NCI-H2029 (cell line): Measurements from ENCODE around the gene SLC16A11.

ENCODE experiments used
- DNase-seq: peaks from one replicate; lab custom pipeline; 2025; lab: John Stamatoyannopoulos, UW

SLC16A11 gene

DNA sequence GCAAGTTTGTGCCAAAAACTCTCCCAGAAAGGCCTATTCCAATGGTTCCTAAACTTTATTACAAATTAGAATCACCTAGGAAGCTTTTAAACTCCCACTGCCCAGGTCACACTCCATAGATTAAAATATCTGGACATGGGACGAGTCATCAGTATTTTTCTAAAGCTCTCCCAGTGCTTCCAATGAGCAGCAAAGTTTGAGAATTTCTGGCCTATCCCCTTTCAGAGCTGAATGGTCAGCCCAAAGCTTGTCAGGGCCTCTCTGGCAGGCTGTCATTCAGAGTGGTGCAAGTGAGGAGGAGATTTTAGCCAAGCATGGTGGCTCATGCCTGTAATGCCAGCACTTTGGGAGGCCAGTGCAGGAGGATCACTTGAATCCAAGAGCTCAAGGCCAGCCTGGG lies 18.6 kb downstream of the SLC16A11 start:
- no peak for DNase-seq

DNA sequence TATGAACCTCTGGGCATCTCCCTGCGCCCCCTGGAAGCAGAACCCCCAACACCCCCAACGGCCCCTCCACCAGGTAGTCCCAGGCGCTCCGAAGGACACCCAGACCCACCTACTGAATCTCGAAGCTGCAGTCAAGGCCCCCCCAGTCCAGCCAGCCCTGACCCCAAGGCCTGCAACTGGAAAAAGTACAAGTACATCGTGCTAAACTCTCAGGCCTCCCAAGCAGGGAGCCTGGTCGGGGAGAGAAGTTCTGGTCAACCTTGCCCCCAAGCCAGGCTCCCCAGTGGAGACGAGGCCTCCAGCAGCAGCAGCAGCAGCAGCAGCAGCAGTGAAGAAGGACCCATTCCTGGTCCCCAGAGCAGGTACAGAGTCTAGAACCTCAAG lies 19.5 kb downstream of the SLC16A11 start:
- no peak for DNase-seq

DNA sequence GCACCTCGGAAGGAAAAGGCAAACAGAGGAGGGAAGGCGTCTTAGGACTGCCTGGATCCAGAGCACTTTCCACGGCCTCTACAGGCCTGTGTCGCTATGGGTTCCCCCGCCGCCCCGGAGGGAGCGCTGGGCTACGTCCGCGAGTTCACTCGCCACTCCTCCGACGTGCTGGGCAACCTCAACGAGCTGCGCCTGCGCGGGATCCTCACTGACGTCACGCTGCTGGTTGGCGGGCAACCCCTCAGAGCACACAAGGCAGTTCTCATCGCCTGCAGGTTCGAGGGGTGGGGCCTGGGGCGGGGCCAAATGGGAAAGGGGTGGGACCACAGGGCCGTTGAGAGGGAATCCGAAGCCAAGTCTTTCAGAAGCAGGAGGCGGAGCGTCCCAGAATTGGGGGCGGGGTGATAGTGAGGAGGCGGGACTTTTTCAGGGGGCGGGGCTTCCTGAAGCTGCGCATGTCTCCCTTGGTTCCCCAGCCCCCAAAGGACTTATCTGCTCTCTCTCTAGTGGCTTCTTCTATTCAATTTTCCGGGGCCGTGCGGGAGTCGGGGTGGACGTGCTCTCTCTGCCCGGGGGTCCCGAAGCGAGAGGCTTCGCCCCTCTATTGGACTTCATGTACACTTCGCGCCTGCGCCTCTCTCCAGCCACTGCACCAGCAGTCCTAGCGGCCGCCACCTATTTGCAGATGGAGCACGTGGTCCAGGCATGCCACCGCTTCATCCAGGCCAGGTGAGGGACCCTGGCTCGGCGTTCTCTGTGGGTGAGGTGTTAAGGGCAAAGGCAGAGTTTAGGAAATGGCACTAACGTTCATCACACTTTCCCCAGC lies 20.1 kb downstream of the SLC16A11 start:
- peak; percentile 60 for DNase-seq

DNA sequence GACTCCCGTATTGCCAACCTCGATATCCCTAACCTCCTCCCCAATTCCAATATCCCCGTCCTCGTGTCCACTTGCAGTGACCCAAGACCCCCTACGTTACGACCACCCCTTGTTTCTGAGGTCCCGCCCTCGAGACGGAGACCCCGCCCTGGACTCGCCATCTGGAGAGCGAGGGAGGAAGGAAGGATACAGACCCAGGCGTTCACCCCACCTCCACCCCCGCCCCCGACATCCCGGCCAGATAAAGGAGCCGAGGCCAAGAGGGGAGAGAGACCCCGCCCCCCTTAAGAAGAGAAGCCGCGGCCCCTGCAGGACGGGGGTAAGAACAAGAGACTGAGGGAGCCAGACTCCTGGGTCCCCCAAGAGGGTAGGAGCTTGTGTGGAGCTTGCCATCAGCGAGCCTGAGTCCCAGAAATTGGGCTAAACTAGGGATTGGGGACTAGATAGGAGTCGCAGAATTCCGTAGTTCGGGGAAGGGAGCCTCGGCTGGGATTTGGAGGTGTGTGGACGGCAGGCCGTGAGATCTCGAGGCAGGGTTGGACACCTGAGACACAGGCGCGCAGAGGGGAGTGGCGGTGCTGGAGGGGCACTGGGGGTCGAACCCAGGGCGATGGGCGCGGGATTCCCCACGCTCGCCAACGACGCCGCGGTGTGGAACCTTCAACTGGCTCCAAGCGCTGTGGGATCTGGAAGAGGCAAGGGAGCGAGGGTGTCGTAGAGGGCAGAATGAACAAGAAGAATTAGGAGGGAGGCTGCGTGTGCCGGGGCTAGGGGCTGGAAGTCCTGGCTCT lies 20.9 kb downstream of the SLC16A11 start, which contains the start of gene BCL6B:
TSS of gene BCL6B (plus strand) at position 270 of the 791 bp plus-strand sequence. CDS start 622 bp downstream, outside the sequence.
- DNase-seq: no peak

DNA sequence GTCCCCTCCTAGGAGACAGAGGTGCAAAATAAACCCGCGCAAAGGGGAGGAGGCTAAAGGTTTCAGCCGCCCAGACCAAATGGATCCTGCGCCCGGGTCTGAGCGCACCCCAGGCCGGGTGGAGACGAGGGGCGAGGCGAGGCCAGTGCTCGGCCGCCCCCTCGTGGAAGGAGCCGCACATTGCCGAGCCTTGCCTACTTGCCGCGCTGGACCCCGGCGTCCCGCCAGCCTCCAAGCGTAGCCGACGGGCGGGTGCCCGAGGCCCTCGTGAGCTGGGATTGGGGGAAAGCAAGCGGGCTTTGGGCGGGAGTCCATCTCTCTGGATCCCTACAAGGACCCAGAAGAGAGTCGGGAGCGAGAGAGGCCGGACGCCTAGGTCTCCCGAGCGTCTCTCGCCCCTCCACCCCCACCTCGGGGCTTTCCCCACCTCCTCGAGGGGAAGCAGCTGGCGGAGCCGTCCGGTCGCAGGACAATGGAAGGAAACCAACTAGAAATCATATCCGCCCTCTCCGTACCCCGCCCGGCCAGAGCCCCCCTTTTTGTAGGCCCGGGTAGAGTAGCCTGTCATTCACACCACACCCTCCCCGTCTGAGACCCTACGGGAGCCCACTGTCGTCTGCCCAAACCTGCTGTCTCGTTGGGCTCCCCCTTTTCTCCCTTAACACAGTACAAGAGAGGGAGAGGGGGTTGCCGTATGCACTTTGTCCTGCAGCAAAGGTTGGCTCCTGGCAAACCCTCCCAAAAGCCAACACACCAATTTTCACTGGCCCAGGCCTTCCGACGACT lies 21.7 kb downstream of the SLC16A11 start:
- no peak for DNase-seq

DNA sequence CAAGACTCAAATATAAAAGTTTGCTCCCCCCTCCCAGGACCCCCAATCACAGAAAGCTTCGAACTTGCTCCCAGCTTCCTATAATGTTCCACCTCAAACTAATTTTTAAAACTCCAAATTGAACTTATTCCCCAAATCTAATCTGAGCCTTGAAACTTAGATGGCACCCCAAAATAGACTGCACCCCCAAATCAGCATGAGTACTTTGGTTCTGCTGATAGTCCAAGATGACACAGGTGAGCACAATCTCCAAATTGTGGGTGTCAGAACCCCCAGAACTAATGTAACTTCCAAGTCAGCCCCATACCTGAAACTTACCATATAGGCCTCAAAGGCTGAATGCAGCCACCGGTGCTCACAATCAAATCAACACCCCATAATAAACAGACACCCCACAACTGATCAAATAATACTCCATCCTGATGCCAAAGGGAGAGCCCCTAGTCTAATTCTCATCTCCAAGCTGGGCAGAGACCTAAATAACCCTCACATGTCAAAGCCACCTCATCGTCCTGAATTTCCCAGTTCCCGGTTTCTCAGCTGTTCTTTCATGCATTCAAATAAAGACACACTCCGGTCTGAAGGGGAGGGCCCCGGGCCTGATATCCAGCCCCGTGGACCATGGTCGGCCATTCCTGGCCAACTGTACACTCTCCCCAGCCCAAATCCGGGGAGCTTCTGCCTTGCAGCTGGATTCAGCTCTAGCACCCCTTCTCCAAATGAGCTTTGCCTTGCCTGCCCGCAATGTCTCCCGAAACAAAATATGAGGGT lies 22.8 kb downstream of the SLC16A11 start:
- no peak for DNase-seq

DNA sequence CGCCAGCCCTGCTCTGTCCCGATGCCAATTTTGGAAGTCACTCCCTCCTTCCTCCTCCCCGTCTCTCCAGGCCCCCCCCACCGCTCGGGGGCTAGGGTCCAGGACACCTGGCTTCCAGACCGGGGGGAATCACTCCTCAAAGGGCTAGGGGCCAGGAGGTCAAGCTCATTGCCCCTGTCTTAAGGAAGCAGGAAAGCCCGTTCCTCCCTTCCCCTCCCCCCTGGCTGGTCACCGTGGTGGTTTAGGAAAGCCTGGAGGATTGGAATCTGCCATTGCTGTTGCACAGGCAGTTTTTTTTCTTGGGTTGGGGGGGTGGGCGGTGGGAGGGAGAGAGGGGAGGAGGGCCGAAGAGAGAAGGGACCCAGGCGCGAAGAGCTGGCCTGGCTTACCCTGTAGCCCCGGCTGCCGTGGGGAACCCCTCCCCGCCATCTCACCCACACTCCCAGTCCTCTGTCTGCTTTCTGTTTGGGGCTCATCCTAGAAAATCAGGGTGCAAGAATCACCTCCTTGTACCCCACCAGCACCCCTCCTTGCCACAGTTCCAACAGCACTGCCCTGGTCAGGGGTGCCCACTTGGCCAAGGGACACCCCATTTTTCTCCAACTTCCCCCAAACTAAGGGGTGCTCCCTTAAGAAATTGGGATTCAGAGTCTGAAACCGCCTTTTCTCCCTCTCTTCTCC lies 23.9 kb downstream of the SLC16A11 start:
- DNase-seq: peak; percentile 40

DNA sequence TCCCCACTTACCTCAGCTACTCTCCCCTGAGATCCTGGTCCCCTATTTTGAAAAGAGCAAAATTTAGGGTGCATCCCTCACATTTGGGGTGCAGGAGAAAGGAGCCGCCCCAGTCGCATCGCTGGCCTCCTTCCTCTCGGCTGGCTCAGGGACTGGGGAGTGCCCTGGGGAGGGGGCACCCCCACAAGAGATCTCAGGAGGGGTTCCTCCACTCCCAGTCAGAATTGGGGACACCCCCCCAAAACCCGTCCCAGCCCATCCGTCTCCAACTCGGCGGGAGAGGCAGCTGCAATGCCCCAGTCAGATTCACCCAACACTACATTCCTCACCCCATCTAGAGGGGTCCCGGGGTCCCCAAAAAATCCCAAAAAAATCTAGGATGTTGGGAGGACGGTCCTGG lies 24.5 kb downstream of the SLC16A11 start:
- no peak for DNase-seq

DNA sequence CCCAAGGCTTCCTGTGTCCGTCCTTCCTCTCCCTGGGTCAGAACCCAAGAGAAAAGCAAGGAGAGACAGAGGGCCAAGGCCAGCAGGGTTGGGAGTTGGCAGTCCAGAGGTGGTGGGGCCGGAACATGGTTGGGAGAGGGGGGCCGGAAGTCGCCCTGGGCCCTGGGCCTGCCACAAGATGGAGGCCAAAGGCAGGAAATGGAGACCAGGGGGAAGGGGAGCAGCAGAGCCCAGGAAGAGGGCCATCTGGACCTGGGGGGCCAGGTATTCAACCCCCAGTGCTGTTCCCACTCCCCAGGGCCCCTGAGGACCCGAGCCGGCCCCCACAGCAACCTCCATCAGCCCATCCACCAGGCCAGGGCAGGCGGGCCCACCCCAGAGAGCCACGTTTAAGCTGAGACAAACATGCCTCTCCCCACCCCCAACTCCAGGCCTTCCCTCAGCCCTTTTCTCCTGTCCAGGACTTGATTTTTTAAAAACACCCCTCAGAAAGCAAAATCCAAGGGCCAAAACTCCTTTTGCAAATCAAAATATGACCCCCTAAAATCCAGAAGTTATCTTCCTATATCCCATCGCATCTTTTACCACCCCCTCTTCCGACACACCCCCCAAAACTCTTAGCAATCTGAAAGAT lies 25.4 kb downstream of the SLC16A11 start:
- DNase-seq: no peak

DNA sequence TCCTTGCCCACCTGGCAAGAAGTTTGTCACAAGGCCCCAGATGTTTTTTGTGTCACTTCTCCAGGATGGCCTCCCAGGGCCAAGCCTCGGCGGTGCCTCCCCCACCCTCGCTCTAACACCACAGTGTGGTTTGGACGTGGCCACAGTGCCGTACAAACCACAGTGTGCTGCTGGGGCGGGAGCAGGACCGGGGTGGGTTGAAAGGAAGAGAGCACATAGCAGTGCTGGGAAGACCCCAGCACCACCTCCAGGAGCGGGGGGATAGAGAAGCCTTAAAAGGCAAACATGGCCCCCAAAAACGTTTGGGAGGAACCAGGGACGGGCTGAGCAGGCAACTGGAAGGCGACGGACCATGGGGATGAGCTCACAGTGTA lies 26.1 kb downstream of the SLC16A11 start:
- no peak for DNase-seq

DNA sequence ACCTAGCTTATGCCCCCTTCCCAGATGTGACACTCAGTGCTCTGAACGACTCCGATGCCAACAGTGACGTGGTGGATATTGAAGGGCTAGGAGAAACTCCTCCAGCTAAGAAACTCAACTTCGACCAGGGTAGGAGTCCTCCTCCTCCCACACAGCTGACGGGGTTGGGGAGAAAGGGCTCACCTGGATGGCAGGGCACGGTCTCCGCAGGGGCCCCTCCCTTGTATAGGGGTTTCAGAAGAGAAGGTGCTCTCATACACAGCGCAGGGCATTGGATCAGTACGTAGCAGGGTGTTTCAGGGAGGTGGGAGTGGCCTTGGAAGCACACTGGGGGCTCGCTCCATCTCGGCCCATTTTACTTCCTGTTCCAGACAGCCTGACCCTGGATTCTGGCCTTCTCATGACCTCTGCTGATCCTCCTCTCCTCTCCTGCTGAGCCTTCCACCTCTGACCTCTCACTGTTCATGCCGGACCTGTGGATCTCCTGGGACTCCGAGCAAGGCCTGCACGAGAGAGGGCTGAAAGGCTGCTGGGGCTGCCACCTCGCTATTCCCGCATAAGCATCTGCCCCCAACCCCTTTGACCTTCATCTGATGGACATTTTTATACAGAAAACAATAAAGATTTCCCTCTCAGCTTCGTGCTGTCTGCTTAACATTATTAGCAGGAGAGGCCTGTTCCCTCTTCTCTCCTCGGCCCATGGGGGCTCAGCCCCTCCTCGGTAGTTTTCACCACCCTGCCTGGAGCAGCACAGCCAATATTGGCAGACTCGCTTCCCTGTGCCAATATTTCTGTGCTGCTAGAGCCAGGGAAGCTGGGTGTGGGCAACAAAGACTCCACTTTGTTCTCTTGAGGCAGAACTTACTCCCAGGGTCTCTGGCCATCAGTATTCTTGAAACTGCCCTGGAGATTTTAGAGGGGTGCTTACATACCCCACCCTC lies 26.7 kb downstream of the SLC16A11 start:
- no peak for DNase-seq

DNA sequence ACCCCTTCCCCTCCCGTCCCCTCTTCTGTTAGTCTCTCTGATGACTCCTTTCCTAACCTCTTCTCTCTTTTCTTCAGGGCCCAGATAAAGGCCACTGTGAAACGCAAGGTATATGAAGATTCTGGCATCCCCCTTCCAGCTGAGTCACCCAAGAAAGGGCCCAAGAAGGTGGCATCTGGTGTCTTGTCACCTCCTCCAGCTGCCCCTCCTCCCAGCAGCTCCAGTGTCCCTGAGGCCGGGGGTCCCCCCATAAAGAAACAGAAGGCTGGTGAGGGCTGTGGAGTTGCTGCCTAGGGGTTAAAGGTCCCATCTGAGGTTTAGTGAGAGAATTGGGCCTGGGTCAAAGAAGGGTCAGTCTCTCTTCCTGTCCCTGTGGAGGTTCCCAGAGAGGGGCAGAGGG lies 27.5 kb downstream of the SLC16A11 start:
- no peak for DNase-seq

DNA sequence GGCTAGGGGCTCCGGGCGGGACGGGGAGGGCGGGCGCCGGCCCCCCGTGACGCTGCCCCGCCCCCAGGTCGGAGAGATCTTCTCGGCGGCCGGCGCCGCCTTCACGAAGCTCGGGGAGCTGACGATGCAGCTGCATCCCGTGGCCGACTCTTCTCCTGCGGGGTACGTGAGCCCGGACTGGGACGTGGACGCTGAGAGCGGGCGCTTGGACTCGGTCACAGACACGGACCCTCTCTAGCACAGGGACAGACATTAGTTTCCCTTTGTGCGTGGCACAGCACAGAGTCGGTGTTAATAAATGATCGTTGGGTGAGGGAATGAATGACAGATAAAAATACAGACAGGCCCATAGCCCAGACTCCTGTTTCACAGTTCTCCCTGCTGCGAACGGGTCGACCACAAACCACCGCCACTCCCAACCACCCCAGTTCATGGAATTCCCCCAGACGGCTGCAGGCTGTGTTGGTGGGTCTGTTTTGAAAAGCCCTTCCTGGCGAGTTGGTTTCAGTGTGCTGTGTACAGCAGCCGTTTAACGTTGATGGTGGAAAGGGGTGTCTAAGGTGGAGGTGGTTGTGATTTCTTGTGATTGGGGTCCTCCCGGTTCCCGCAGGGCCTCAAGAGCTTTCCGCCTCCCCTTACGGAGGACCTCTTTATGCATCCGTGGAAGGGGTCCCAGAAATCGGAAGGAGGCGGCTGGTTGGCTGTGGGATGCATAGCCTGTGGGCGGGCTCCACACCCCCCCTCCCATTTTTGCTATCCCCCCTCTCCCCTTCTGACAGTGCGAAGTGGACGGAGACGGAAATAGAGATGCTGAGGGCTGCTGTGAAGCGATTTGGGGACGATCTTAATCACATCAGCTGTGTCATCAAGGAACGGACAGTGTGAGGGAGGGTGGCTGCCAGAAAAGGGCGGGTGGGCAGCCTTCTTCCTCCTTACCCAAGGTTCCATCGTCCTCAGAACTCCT lies 28.6 kb downstream of the SLC16A11 start:
- DNase-seq: no peak

DNA sequence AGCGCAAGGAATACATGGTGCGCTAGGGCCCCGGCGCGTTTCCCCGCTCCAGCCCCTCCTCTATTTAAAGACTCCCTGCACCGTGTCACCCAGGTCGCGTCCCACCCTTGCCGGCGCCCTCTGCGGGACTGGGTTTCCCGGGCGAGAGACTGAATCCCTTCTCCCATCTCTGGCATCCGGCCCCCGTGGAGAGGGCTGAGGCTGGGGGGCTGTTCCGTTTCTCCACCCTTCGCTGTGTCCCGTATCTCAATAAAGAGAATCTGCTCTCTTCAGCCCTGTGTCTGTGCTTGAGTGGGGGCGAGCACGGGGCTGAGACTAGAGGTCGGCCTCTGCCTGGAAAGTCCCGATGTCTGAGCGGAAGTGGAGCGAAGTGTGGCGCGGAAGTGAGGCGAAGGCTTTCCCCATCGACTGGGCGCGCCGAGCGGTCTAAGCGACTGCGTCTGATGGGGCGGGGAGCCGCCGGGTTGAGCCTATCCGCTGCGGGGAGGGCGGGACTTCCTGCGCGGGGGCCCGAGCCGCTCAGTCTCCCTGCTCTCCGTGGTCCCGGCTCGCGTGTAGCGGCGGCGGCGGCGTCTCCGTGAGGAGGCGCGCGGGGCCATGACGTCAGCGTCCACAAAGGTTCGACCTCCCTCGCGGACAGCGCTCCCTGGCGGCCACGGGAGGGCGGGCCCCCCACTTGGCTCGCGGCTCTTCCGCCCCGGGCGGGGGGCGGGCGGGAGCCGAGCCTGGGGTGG lies 29.5 kb downstream of the SLC16A11 start:
- DNase-seq: peak; percentile 84

DNA sequence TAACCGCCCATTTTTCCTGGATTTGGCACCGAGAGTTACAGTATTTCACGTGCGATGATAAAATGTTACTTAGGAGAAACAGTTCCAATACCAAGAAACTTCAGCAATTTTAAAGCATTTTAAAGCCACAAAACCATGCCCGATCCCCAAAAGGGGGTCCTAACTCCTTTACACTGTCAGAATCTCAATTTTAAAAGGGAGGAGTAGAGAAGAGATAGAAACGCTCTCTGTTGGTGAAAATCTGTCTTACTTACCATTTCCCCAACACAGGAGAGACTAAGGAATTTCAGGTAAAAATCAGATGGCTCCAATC lies 32.0 kb downstream of the SLC16A11 start:
- DNase-seq: no peak

DNA sequence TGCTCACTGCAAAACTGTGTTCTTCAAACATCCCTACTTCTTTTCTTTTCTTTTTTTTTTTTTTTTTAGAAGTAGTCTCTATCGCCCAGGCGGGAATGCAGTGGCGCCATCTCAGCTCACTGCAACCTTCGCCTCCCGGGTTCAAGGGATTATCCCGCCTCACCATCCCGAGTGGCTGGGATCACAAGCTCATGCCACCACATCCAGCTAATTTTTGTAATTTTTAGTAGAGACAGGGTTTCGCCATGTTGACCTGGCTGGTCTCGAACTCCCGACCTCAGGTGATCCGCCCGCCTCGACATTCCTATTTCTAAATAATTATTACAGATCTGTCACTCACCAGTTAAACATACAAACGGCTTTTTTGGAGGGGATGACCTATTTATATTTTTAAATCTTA lies 32.5 kb downstream of the SLC16A11 start:
- no peak for DNase-seq

DNA sequence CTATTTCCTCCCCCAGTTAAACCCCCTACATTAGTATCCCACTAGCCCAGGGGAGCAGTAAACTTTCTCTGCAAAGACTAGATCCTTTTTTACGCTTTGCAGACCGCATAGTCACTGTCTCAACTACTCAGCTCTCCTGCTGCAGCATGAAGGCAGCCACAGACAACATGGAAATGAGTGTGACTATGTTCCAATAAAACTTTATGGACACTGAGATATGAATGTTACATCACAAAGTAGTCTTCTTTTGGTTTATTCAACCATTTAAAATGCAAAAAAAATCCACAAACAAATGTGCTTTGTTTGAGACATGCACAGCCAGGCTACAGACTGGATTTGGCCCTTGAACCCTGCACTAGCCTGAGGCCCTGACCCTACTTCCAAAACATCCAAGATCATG lies 33.4 kb downstream of the SLC16A11 start:
- no peak for DNase-seq

DNA sequence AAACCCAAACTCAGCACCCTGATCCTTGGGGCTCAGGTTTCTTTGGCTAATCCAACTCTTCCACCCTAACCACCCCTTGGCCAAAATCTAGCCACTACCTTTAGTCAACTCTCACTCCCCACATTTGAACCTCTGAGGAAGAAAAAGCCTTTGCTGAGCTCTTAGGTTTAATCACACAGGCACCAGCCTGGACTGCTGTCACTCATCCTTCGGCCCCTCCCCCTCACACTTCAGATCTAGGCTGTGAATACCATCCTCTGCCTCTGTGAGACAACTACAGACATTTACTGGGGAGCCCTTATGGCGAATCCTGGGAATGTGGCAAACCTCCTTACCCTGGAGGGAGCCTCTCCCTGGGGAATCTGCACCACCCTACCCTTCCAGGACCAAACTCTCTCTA lies 36.7 kb downstream of the SLC16A11 start:
- no peak for DNase-seq
